Lower lobe of right lung (tissue), 2 donors: Measurements from ENCODE around the gene SEH1L. TPM values are rescaled to one million over a fixed set of nuclear protein-coding genes. Genes with fewer than 3 reads are reported as not detected.

Source experiments
- ATAC-seq, 2 donors: fragments of 200-7000 bp; cut with Tn5 transposase; one replicate each; pipeline ENCODE4 v1.9.1; 2020 to 2022; ENCODE audit warnings: mild to moderate bottlenecking in 2 of 2, moderate library complexity in 2 of 2
- DNase-seq: peaks from one replicate; pipeline ENCODE4 v3.0.0-alpha.2; 2020
- H3K27ac ChIP-seq: fragments of 200-600 bp; one replicate; pipeline ENCODE4 v1.8.0; 2022
- H3K27me3 ChIP-seq: fragments of 200-600 bp; one replicate; pipeline ENCODE4 v1.8.0; 2022; ENCODE audit warnings: low read depth
- H3K36me3 ChIP-seq: fragments of 200-600 bp; one replicate; pipeline ENCODE4 v1.8.0; 2022; ENCODE audit warnings: mild to moderate bottlenecking
- H3K4me1 ChIP-seq: fragments of 200-600 bp; one replicate; pipeline ENCODE4 v1.8.0; 2022
- H3K4me3 ChIP-seq: fragments of 200-600 bp; one replicate; pipeline ENCODE4 v1.8.0; 2022; ENCODE audit warnings: mild to moderate bottlenecking
- H3K9me3 ChIP-seq: fragments of 200-600 bp; one replicate; pipeline ENCODE4 v1.8.0; 2022
- CTCF ChIP-seq: fragments of 200-600 bp; IDR thresholded peaks from one replicate; pipeline ENCODE4 v1.8.0; 2022; ENCODE audit warnings: antibody characterized with exemption, mild to moderate bottlenecking
- intact Hi-C: fragments of 100-400 bp; cut with DNase I; formaldehyde crosslinking; loops from one replicate; pipeline ENCODE4 v1.11.0; 2022
- total RNA-seq: library from RNA; stranded (reverse); fragmentation: NEBNext Ultra II Directional; extraction: Animal tissue kit (Norgen Biotek cat#: 25700); gene quantifications from one replicate; pipeline ENCODE4 v1.2.1, GENCODE V29; 2021
- donor health status: DM: no; HTN: yes; CAD: no; lungs with severe emphysema.

SEH1L gene
- total RNA-seq, 1 donor from 2014 or later: 34.8 TPM

- ATAC-seq (no peak), DNase-seq (no peak)
- Histone ChIP-seq H3K4me3 (no peak overlapping the region), H3K27me3 (peaks cover 12% of the 10 kb centered on the region), H3K9me3 (no peaks in the 10 kb centered on the region), H3K27ac (peak overlapping the region; percentile 13), H3K4me1 (peaks cover 18% of the 10 kb centered on the region), H3K36me3 (no peaks in the 10 kb centered on the region)
- intact Hi-C loops: no loop called here
- TF ChIP-seq CTCF: no peak
Measured at GRCh38 chr18:12907258-12907925, 40.4 kb upstream of the SEH1L start.

GRCh38 chr18:12908706-12909105 is 39.1 kb upstream of the SEH1L start:
- Histone ChIP-seq H3K4me1 (peaks cover 18% of the 10 kb centered on the region), H3K36me3 (no peaks in the 10 kb centered on the region), H3K27me3 (peaks cover 15% of the 10 kb centered on the region), H3K9me3 (no peaks in the 10 kb centered on the region), H3K4me3 (no peak overlapping the region), H3K27ac (no peak overlapping the region)
- intact Hi-C loops: no loop called here
- no peak for TF ChIP-seq CTCF
- ATAC-seq (no peak), DNase-seq (no peak)

DNA sequence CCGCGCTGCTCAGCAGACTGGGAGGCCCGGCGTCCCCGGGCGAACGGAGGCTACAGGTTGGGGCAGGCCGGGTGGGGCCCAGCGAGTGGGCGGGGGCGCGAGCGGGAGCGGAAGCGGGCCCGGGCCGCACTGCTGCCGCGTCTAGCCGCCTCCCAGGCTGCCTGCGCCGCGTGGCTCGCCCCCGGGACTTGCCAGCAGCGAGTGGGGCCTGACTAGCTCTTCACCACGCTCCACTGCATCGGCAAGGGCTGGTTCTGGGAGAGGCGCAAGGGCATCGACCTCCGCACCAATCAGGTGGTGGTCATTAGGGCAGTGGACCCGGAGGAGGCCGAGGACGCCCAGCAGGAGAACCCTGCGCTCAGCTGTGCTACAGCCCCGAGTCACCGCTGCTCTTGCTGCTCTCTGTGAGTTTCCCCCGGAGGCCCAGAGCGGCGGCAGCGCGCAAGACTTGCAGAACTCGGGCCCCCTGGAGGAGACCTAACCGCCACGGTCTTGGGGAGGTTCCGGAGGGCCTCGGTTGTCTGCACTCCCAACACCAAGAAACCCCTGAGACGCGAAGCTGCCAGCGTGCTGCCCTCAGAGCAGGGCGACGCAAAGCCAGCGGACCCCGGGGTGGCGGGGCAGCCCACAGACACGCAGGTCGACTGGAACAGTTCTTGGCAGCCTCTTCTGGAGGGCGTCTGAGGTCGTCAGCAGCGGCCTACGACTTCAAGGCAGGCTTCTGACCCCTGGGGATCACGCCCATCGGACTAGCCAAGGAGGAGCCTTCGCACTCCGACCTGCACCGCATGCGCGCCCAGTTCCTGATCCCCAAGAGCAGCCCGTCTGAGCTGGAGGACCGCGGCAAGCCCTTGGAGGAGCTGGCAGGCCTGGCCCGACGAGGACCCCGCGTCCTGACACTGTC is 36.5 kb upstream of the SEH1L start:
- ATAC-seq: peak; percentile 79 to 82
- peaks cover 15% of the 10 kb centered on the region for H3K27me3 ChIP-seq
- no peaks in the 10 kb centered on the region for H3K9me3 ChIP-seq
- no peaks in the 10 kb centered on the region for H3K36me3 ChIP-seq
- no peak for TF ChIP-seq CTCF
- DNase-seq: peak; percentile 62
- H3K4me1 ChIP-seq: peaks cover 18% of the 10 kb centered on the region
- intact Hi-C loops: no loop called here
- peak overlapping the region; percentile 53 for H3K4me3 ChIP-seq
- H3K27ac ChIP-seq: no peak overlapping the region

DNA sequence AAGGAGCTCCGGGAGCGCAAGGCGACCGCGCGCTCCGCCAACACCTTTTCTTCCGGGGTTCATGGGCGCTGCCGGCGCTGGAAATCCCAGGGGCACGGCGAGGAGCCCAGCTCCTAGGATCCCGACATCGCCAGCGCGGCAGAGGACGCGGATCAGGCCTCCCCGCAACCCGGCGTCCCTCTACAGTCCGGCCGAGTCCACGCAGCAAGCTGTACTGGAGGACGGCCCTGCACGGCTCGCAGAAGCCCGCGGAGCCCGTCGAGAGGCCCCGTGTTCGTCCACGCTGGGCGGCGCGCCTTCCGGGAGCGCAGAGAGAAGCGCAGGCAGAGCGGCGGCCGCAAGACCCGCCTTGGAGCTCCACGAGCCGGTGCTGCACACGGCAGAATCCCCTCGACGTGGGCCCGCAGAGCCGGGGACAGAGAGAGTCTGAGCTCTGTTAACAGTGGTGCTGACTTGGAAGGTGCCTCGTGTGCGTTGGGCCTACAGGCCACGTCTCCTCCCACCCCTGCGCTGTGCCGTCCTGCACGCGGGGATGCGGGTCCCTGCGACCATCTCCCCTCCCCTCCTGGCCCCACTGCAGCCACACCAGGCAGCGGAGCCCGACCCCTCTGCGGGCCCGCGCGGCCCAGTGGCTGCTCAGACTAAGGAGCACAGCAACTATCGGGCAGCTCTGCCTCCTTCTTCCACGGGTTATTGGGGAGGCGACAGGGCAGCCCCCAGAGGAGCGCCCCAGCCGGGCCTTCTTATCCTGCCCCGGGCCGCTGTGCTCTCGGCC is 35.7 kb upstream of the SEH1L start:
- intact Hi-C loops: no loop called here
- ATAC-seq (peak; percentile 43 to 62), DNase-seq (no peak)
- Histone ChIP-seq H3K27ac (no peak overlapping the region), H3K4me3 (peak overlapping the region; percentile 53), H3K36me3 (no peaks in the 10 kb centered on the region), H3K27me3 (peaks cover 15% of the 10 kb centered on the region), H3K4me1 (peaks cover 14% of the 10 kb centered on the region), H3K9me3 (no peaks in the 10 kb centered on the region)
- TF ChIP-seq CTCF: no peak

GRCh38 chr18:12921178-12921577 is 26.6 kb upstream of the SEH1L start:
- Histone ChIP-seq H3K4me3 (no peak overlapping the region), H3K27ac (no peak overlapping the region), H3K4me1 (no peaks in the 10 kb centered on the region), H3K27me3 (no peaks in the 10 kb centered on the region), H3K36me3 (no peaks in the 10 kb centered on the region), H3K9me3 (no peaks in the 10 kb centered on the region)
- DNase-seq (no peak), ATAC-seq (peak in 1 of 2 donors; percentile 32)
- intact Hi-C loops: no loop called here
- TF ChIP-seq CTCF: no peak
